NCI-H128 (cell line): Measurements from ENCODE around the gene GNGT2.
"Not testable (repeated sequence)": the region's sequence is repeated elsewhere in the genome, so short reads cannot be mapped to it uniquely, and the experiment has no call there.

Experiments used
- DNase-seq: peaks from one replicate; lab custom pipeline; 2025; ENCODE audit not compliant: unreplicated experiment; lab: John Stamatoyannopoulos, UW

GNGT2 gene

GRCh38 chr17:49180998-49181635, 29.3 kb downstream of the GNGT2 start:
- DNase-seq = no peak

DNA sequence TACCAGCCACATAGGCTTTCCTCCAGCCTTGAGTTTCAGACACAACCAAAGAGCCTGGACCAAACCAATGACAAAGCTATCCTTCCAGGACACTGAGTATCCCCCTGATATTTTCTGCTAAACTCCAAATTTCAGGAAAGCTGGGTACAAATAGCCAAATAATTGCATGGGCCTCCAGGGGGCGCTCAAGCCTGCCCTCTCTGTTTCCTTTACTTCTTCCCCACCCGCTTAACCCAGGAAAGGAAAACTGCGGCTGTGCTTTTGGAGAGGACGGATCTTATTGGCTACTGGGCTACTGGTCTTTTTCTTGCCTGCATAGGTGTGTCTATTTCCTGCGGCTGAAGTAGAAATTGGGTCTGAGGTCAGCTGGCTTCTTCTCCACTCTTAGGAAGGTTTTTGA, 30.1 kb downstream of the GNGT2 start:
- no peak for DNase-seq

DNA sequence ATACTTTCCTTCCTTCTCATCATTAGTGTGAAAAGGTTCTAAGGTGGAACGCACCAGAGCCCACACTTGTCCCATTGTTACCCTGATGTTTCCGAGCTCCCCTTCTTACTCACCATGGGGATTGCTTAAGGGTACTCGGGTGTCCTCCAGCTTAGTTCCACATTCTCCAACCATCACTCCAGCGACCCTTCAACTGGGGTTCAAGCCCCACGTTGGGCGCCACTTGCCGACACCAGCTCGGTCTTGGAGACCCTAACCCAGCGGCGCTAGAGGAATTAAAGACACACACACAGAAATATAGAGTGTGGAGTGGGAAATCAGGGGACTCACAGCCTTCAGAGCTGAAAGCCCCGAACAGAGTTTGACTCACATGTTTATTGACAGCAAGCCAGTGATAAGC, 34.4 kb downstream of the GNGT2 start:
- not testable (repeated sequence) for DNase-seq

DNA sequence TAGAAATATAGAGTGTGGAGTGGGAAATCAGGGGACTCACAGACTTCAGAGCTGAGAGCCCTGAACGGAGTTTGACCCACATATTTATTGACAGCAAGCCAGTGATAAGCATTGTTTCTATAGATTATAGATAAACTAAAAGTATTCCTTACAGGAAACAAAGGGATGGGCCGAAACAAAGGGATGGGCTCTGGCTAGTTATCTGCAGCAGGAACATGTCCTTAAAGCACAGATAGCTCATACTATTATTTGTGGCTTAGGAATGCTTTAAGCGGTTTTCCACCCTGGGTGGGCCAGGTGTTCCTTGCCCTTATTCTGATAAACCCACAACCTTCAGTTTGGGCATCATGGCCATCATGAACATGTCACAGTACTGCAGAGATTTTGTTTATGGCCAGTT, 39.7 kb downstream of the GNGT2 start:
- not testable (repeated sequence) for DNase-seq

DNA sequence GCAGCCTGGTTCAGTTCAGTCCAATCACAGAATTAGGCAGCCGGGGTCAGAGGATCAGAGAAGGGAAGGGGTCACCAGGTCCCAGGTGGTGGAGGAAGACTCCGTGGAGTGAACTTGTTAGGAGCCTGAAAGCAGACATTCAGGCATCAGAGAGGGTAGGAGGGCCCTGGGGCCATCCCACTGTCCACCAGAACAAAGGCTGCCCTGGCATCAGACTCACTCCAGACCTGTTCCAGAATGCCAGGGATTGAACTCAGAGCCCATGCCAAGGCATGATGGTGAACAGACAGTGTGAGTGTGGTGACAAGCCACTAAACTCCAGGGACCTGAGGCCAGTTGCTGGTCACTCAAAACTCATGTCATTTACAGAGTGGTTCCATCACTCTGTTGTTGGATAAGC, 40.2 kb downstream of the GNGT2 start:
- DNase-seq = no peak

DNA sequence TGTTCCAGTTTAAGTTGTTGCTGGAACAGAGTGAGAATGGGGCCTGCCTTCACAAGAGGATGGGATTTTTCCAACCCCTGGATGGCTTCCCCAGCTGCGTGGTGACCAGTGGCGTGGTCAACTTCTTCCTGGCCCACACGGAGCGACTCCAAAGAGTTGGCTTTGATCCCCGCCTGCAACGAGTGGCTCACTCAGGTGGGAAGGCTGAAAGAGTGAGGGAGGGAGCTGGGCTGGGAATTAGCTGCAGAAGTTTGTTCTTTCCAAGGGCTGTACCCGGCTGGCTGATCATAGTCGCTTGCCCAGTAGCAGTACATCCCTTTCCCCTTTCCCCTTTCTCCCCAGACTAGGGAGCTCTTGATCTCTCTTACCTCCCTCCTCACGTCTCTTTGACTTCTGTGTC, 41.7 kb downstream of the GNGT2 start:
- no peak for DNase-seq

DNA sequence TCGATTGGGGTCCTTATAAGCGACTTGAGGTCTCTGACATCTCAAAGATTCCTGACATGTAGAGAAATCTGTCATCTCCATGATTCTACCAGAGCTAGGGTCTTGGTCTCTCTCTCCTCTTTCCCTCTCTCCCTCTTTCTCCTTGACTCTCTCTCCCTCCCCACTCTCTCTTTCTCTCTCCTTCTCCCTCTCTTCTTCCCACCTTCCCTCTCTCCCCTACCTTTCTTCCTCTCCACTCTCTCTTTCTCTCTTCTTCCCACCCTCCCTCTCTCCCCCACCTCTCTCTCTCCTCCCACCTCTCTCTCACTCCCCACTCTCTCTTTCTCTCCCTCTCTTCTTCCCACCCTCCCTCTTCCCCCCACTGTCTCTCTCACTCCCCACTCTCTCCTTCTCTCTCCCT, 45.2 kb downstream of the GNGT2 start:
- no peak for DNase-seq

GRCh38 chr17:49162866-49163265, 47.5 kb downstream of the GNGT2 start:
- DNase-seq = no peak

GRCh38 chr17:49157784-49158183, 52.6 kb downstream of the GNGT2 start:
- DNase-seq = no peak

- no peak for DNase-seq
These were observed 54.1 kb downstream of the GNGT2 start for GRCh38 chr17:49156256-49156655.
